Activated CD4-positive, alpha-beta T cell treated with anti-CD3 and anti-CD28 coated beads, Interleukin-2, amount 50 U/mL, for 1 hour (primary cell): ENCODE measurements around the gene RAD50.
"Not testable (repeated sequence)": the region's sequence is repeated elsewhere in the genome, so short reads cannot be mapped to it uniquely, and the experiment has no call there.

Source experiments
- DNase-seq: peaks from one replicate; pipeline ENCODE4 v3.0.0-alpha.2; 2020

Gene RAD50

DNA sequence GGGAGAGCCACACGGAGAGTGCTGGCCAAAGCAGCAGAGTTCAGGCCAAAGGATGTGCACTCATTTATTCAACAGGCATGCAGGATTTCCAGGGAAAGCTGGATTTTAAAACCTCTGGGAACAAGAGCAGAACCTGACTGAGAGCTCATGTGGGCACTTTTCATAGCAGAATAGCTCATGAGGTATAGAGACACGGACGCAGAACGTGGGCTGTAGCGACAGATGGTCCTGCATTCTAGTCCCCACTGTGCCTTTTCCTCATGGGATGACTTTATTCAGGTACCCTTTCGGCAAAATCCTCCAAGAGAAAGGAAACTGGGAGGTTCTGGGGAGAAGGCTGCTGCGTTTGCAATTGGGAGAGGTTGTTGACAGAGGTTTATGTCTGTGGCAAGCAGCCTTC, 122.4 kb downstream of the RAD50 start:
- DNase-seq, result no peak

- no peak for DNase-seq
These were observed 123.1 kb downstream of the RAD50 start for GRCh38 chr5:132679717-132680380.

DNA sequence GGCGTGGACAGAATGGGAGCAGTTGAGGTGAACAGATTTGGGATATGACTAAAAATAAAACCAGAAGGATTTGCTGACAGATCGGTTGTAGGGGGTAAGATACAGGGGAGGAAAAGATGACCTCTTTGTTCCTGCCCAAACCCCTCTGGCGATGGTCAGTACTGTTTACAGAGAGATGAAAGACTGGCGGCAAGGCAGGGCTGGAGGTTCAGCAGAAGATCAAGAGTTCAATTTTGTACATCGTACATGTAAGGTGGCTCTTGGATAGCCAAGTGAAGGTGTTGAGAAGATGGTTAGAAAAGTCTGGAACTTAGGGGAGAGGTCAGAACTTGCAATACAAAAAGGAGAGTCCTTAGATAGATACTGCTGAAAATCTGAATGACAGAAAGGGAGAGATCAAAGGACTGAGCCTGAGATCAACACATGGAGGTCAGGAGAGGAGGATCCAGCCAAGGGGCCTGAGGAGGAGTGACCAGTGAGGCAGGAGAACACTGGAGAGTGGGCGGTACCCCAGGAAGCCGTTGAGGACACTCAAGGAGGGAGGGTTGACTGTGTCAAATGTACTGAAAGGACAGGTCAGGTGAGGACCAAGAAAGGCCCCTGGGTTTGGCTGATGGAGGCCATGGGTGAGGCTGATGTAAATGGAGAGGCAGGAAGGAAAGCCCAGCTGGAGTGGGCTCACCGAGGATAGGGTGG, 124.2 kb downstream of the RAD50 start:
- no peak for DNase-seq

- no peak for DNase-seq
These were observed 124.7 kb downstream of the RAD50 start for GRCh38 chr5:132681476-132681831.

DNA sequence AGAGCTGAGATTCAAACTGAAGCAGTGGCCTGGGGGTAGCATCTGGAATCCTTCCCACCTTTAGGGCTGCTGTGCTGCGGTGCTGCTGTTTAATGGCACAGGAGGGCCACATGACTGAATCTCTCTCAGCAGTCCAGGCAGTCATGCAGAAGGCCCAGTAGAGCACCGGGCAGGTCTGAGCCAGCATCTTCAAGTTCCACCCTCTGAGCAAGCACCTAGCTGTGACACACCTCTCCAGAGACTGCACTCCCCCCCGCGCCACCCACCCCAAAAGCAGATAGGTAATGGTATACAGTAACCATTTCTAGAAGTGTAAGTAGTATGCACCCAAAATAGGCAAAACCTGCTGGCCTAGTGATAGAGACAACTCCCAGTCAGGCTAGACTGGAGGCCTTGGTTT, 125.2 kb downstream of the RAD50 start:
- no peak for DNase-seq

DNA sequence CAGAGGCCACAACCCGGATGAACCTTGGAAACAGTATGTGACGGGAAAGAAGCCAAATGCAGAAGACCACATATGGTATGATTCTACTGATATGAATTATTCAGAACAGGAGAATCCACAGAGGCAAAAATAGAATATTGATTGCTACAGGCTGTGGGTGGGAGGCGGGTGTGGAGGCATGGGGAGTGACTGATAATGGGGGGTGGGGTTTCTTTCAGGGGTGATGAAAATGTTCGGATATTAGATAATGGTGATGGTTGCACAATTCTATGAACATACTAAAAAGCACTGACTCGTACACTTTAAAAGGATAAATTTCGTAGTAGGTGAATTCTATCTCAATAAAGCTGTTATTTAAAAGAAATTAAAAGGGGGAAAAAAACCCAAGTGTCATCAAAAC, 127.7 kb downstream of the RAD50 start:
- DNase-seq, result no peak

- DNase-seq, result no peak
These were observed 128.3 kb downstream of the RAD50 start for GRCh38 chr5:132684922-132685720.

DNA sequence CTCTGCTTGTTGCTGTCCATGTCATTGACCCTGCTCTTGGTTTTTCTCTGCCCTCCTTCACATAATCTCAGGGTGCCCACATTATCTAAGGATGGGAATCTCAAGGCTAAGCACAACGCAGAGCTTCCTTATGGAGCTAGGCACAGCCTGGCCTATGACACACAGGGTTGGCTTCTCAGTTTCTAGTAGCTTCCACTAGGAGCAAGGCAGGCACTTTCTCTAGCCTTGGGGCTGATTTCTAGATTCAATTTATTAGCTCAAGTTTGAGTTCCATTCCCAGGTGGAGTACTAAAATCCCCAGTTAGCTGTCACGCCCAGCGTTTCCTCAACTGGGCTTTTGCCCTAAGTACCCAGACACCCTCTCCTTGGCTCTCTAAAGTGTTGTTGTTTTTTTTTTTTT, 129.4 kb downstream of the RAD50 start:
- no peak for DNase-seq

- peak; percentile 31 for DNase-seq
These were observed 131.2 kb downstream of the RAD50 start for GRCh38 chr5:132687995-132688394.

GRCh38 chr5:132688536-132689339, 132.0 kb downstream of the RAD50 start:
- peak; percentile 9 for DNase-seq

GRCh38 chr5:132689513-132689912, 132.7 kb downstream of the RAD50 start:
- DNase-seq, result no peak

GRCh38 chr5:132690156-132690555, 133.4 kb downstream of the RAD50 start:
- no peak for DNase-seq

GRCh38 chr5:132691755-132692631, 135.2 kb downstream of the RAD50 start:
- DNase-seq, result not testable (repeated sequence)

DNA sequence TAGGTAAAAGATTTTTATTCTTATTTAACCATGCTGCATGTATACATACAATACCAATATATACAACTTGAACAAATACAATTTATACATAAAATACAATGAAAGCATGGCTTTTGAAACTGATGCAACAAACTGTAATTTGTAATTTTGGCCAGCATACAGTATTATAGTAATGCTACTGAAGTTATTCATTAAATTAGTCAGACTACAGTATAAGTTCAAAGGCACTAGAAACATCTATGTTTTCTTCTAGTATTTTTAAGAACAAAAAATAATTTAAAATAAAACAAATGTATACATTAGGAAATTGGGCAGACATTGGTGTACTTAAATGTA, 135.8 kb downstream of the RAD50 start:
- DNase-seq, result no peak
